Spleen (tissue), 11 donors: ENCODE data around the gene KCNB1. TPM values are rescaled to one million over a fixed set of nuclear protein-coding genes. Genes with fewer than 3 reads are reported as not detected.

Experiments
- DNase-seq: peaks from one replicate; pipeline ENCODE4 v3.0.0-alpha.2; 2020
- H3K27ac ChIP-seq, 8 donors: fragments of 200-600 bp; sonication (generic) in 7 of 8; 1 replicate in 4 of 8; 2 replicates in 4 of 8; pipeline versions ENCODE4 v1.5.0 to v1.8.0; 2016 to 2021; ENCODE audit warnings: inconsistent platforms in 4 of 8, mild to moderate bottlenecking in 4 of 8, moderate library complexity in 1 of 8
- H3K27me3 ChIP-seq, 7 donors: fragments of 200-600 bp; sonication (generic) in 6 of 7; replicated peaks in 1 of 7; 1 replicate in 4 of 7; 2 replicates in 3 of 7; pipeline versions ENCODE4 v1.5.0 to v1.8.0; 2016 to 2021; ENCODE audit warnings: inconsistent platforms in 3 of 7, mild to moderate bottlenecking in 1 of 7
- H3K36me3 ChIP-seq, 6 donors: fragments of 200-600 bp; sonication (generic) in 5 of 6; 1 replicate in 4 of 6; 2 replicates in 2 of 6; pipeline versions ENCODE4 v1.5.0 to v1.8.0; 2016 to 2021; ENCODE audit warnings: inconsistent platforms in 2 of 6
- H3K4me1 ChIP-seq, 6 donors: fragments of 200-600 bp; sonication (generic) in 5 of 6; 1 replicate in 3 of 6; 2 replicates in 3 of 6; pipeline versions ENCODE4 v1.5.0 to v1.8.0; 2016 to 2021; ENCODE audit warnings: inconsistent platforms in 3 of 6
- H3K4me3 ChIP-seq, 8 donors: fragments of 200-600 bp; sonication (generic) in 7 of 8; 1 replicate in 4 of 8; 2 replicates in 4 of 8; pipeline versions ENCODE4 v1.5.0 to v1.8.0; 2016 to 2021; ENCODE audit warnings: inconsistent platforms in 4 of 8, mild to moderate bottlenecking in 4 of 8, moderate library complexity in 2 of 8
- H3K9me3 ChIP-seq, 8 donors: fragments of 200-600 bp; sonication (generic) in 7 of 8; 1 replicate in 4 of 8; 2 replicates in 4 of 8; pipeline versions ENCODE4 v1.5.0 to v1.8.0; 2016 to 2021; ENCODE audit warnings: inconsistent platforms in 4 of 8
- CTCF ChIP-seq, 11 experiments: fragments of 200-600 bp in 7 of 11; fragments of 450-650 bp in 4 of 11; sonication (generic) in 4 of 11; IDR thresholded peaks in 8 of 11; conservative IDR thresholded peaks in 3 of 11; 1 replicate in 7 of 11; 2 replicates in 4 of 11; pipeline versions ENCODE4 v1.4.0 to v1.8.0; 2016 to 2021; ENCODE audit warnings: antibody characterized with exemption in 11 of 11, inconsistent platforms in 4 of 11, mild to moderate bottlenecking in 1 of 11
- POLR2A ChIP-seq, 3 donors: fragments of 450-650 bp; IDR thresholded peaks; one replicate each; pipeline ENCODE4 v1.5.1; 2017; ENCODE audit warnings: antibody characterized with exemption in 3 of 3, mild to moderate bottlenecking in 1 of 3
- POLR2AphosphoS5 ChIP-seq, 3 donors: sonication (generic); formaldehyde crosslinking; IDR thresholded peaks; one replicate each; pipeline ENCODE4 v1.5.1; 2017; ENCODE audit warnings: antibody characterized with exemption in 3 of 3
- WGBS, 5 donors: extraction: QIAGEN DNeasy Blood & Tissue Kit in 3 of 5; methylation state at CpG; one replicate each; pipeline versions ENCODE4 v1.1.5 to v1.1.7; 2013 to 2018; 5-methylcytosine and 5-hydroxymethylcytosine counted together
- intact Hi-C: fragments of 100-400 bp; cut with DNase I; formaldehyde crosslinking; loops from one replicate; pipeline ENCODE4 v1.15.0; 2023; ENCODE audit warnings: low total_unique reads
- polyA plus RNA-seq, 3 donors: library from polyadenylated mRNA; stranded (reverse); fragments of 200-250 nt; gene quantifications; one replicate each; pipeline ENCODE4 v1.2.1, GENCODE V29; 2013
- total RNA-seq, 7 donors: library from RNA; depleted of rRNA in 3 of 7; stranded (reverse); fragments of >200 nt in 3 of 7; fragmentation: NEBNext Ultra II Directional in 4 of 7; extraction: Animal tissue kit (Norgen Biotek cat#: 25700) in 4 of 7; gene quantifications; one replicate each; pipeline versions ENCODE4 v1.1.0 to v1.2.1, GENCODE V29; 2016 to 2021
- donor health status: healthy with polysubstance abuse.
- donor health status: DM: no; HTN: no; CAD: no; lungs with moderate emphysema.
- donor health status: DM: no; HTN: no; CAD: no.
- donor health status: Bipolar disorder and iron deficiency.
- donor health status: healthy.
- donor health status: DM: no; HTN: no; CAD: no.
- donor health status: DM: yes; HTN: yes; CAD: no.

Gene KCNB1
- total and polyA plus RNA-seq, 10 donors, result 0.02 to 3.2 (median 0.51) TPM

GRCh38 chr20:49405062-49405683, 77.3 kb downstream of the KCNB1 start:
- DNase-seq, result no peak
- Histone ChIP-seq H3K4me3 (no peak overlapping the region), H3K27me3 (peaks cover 0 to 39% (median 0%) of the 10 kb centered on the region in 7 donors), H3K4me1 (peaks cover 0 to 4% (median 0%) of the 10 kb centered on the region in 6 donors), H3K36me3 (no peaks in the 10 kb centered on the region), H3K27ac (no peak overlapping the region), H3K9me3 (no peaks in the 10 kb centered on the region)
- no peak for TF ChIP-seq CTCF (IDR thresholded peaks at IDR 0.05 in 8 of 11, conservative IDR thresholded peaks at IDR 0.05 in 3 of 11)
- TF ChIP-seq POLR2AphosphoS5 (IDR thresholded peaks at IDR 0.05), result no peak
- TF ChIP-seq POLR2A (IDR thresholded peaks at IDR 0.05), result no peak
- WGBS, 5 donors, result 45 to 59% (median 52%) methylated on average over 8 of the region's 8 CpGs
- intact Hi-C loops, result no loop called here

GRCh38 chr20:49404461-49404860, 78.0 kb downstream of the KCNB1 start:
- 84 to 96% (median 94%) methylated on average over 3 of the region's 3 CpGs for WGBS, 5 donors
- Histone ChIP-seq H3K9me3 (no peaks in the 10 kb centered on the region), H3K27me3 (peaks cover 0 to 38% (median 0%) of the 10 kb centered on the region in 7 donors), H3K36me3 (no peaks in the 10 kb centered on the region), H3K4me1 (peaks cover 0 to 4% (median 0%) of the 10 kb centered on the region in 6 donors), H3K27ac (no peak overlapping the region), H3K4me3 (no peak overlapping the region)
- intact Hi-C loops, result no loop called here
- TF ChIP-seq POLR2A (IDR thresholded peaks at IDR 0.05), result no peak
- TF ChIP-seq POLR2AphosphoS5 (IDR thresholded peaks at IDR 0.05), result no peak
- TF ChIP-seq CTCF (IDR thresholded peaks at IDR 0.05 in 8 of 11, conservative IDR thresholded peaks at IDR 0.05 in 3 of 11), result no peak
- DNase-seq, result no peak

GRCh38 chr20:49403911-49404310, 78.6 kb downstream of the KCNB1 start:
- no peaks in the 10 kb centered on the region for H3K9me3 ChIP-seq
- no peak overlapping the region for H3K27ac ChIP-seq
- no peaks in the 10 kb centered on the region for H3K36me3 ChIP-seq
- peaks cover 0 to 33% (median 0%) of the 10 kb centered on the region in 7 donors for H3K27me3 ChIP-seq
- 83 to 94% (median 87%) methylated on average over 8 to 9 of the region's 9 CpGs for WGBS, 5 donors
- no peak for DNase-seq
- H3K4me3 ChIP-seq, result no peak overlapping the region
- peaks cover 0 to 4% (median 0%) of the 10 kb centered on the region in 6 donors for H3K4me1 ChIP-seq
- intact Hi-C loops, result no loop called here
- TF ChIP-seq POLR2AphosphoS5 (IDR thresholded peaks at IDR 0.05) (no peak), POLR2A (IDR thresholded peaks at IDR 0.05) (no peak), CTCF (IDR thresholded peaks at IDR 0.05 in 8 of 11, conservative IDR thresholded peaks at IDR 0.05 in 3 of 11) (no peak)

- 62 to 100% (median 94%) methylated on average over 1 to 2 of the region's 2 CpGs for WGBS, 5 donors
- peaks cover 0 to 27% (median 0%) of the 10 kb centered on the region in 7 donors for H3K27me3 ChIP-seq
- no peaks in the 10 kb centered on the region for H3K36me3 ChIP-seq
- DNase-seq, result no peak
- no peak for TF ChIP-seq CTCF (IDR thresholded peaks at IDR 0.05 in 8 of 11, conservative IDR thresholded peaks at IDR 0.05 in 3 of 11)
- no peak for TF ChIP-seq POLR2A (IDR thresholded peaks at IDR 0.05)
- TF ChIP-seq POLR2AphosphoS5 (IDR thresholded peaks at IDR 0.05), result no peak
- no peak overlapping the region for H3K4me3 ChIP-seq
- H3K9me3 ChIP-seq, result no peaks in the 10 kb centered on the region
- intact Hi-C loops, result no loop called here
- H3K27ac ChIP-seq, result no peak overlapping the region
- peaks cover 0 to 4% (median 0%) of the 10 kb centered on the region in 6 donors for H3K4me1 ChIP-seq
These were observed 79.5 kb downstream of the KCNB1 start for GRCh38 chr20:49403012-49403411.
